GM21526 (cell line): ENCODE results near the gene TEX9.
"Not testable (repeated sequence)": the region's sequence is repeated elsewhere in the genome, so short reads cannot be mapped to it uniquely, and the experiment has no call there.

Experiments
- ATAC-seq: cut with Tn5 transposase; IDR thresholded peaks from one replicate; pipeline ENCODE4 v1.9.1; 2021; ENCODE audit warnings: moderate library complexity; ENCODE audit not compliant: unreplicated experiment, low FRiP score

Gene TEX9

GRCh38 chr15:56361987-56362386 lies 3.2 kb upstream of the TEX9 start:
- ATAC-seq = no peak

GRCh38 chr15:56366211-56366610 lies 985 bp downstream of the TEX9 start:
- no peak for ATAC-seq

GRCh38 chr15:56367156-56367555 lies 1.9 kb downstream of the TEX9 start:
- ATAC-seq = no peak

DNA sequence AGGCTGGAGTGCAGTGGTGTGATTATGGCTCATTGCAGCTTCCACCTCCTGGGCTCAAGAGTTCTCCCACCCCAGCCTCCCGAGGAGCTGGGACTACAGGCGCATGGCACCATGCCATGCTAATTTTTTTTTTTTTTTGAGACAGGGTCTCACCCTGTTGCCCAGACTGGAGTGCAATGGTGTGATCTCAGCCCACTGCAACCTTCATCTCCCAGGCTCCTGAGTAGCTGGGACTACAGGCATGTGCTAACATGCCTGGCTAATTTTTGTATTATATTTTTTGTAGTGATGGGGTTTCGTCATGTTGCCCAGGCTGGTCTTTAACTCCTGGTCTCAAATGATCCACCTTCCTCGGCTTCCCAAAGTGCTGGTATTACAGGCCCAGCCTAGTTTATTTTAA lies 4.0 kb downstream of the TEX9 start:
- no peak for ATAC-seq

DNA sequence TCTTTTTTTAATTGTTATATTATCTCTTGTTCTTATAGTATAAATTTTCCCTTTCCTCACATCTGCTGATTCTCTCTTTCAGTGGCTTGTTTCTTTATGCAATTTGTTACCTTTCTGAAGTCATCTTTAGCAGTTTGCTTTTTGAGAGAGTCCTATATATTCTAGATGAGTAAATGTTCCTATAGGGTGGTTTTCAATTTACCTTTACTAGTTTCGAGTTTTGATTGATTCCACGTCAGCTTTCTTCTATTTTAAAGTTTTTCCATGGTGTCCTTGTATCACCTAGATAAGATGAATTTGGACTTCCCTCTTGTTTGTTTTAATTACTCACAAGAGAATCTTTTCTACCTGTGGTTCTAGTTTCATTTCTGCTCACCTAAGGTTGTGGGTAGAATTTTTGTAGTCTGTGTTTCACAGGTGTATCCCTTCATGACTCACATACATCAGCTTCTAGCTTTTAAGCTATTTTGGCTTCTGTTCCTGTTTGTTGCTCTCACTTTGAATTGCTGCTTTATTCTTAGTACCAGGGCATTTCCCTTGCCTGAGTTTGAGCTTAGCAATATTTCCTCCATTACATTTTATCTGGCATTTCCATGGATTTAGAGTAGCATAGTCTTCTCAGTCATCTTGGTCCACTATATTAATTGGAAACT lies 6.4 kb downstream of the TEX9 start:
- ATAC-seq = peak; percentile 76

- not testable (repeated sequence) for ATAC-seq
Measured at GRCh38 chr15:56374693-56375092, 9.5 kb downstream of the TEX9 start.

DNA sequence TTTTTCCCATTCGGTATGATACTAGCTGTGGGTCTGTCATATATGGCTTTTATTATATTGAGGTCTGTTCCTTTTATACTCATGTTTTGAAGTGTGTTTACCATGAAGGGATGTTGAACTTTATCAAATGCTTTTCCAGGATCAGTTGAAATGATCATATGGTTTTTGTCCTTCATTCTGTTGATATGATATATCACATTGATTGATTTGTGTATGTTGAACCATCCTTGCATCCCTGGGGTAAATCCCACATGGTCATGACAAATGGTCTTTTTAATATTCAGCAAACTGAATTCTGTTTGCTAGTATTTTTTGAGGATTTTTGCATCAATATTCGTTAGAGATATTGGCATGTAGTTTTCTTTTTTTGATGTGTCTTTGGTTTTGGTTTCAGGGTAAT lies 12.6 kb downstream of the TEX9 start:
- not testable (repeated sequence) for ATAC-seq

GRCh38 chr15:56383010-56383409 lies 17.8 kb downstream of the TEX9 start:
- ATAC-seq = no peak

DNA sequence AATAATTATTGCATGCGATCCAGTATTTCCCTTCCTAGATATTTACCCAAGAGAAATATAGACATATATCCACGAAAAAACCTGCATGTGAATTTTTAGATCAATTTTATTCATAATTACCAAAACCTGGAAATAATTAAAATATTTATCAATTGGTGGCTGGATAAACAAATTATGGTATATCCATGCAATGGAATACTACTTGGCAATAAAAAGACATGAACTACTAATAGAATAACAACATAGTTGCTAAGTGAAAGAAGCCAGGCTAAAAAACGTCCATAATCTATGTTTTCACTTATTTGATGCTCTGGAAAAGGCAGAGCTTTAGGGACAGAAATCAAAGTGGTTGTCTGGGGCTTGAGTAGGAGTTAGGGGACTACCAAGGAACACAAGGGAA lies 20.7 kb downstream of the TEX9 start:
- no peak for ATAC-seq

DNA sequence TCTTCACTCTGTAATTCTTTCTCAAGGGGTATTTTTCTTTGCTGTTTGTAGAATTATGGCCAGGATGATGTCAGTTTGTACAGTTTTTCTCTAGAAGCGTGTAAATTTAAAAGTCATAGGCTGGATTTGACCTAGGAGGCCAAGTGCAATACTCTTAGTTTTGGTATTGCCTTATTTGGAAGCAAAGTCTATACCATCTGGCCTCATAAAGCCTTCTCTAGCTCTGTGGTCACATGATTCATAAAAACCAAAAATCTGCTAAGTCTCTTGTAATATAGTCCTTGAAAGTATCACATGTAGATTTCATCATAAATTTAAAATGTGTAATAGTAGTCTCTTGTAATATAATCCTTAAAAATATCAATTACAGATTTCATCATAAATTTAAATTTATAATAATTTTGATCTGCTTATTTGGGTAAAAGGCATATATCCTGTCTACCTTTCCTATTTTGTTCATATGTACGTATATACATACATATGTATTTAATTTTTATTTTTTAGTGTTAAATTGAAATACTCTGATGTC lies 25.6 kb downstream of the TEX9 start:
- no peak for ATAC-seq

DNA sequence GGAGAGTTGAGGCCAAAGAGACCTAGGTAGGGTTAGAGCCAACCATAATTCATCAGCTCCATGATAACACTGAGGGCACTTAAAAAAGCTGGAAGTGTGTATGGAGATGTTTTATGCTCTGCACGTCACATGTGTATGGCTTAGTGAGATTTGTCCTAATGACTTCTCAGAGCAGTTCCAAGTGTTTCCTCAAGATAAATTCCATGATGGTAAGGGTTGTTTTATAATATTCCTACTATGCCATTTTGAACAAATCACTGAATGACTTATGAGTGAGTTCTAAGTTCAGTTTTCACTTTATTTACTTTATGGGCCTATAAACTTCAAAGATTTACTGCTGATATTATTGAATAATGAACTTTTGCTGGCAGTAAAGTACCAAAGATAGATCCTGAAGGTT lies 28.1 kb downstream of the TEX9 start:
- no peak for ATAC-seq

DNA sequence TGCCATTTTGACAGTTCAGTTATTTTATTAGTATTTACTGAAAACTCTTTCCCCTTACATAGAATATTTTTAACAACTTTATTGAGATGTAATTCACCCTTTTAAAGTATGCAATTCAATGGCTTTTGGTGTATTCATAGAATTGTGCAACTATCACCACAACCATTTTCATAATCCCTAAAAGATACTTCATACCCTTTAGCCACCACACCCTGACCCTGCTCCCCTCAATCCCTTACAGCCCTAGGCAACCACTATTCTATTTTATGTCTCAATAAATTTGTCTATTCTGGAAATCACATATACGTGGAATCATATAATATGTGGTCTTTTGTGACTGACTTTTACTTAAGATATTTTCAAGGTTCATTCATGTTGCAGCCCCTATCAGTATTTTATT lies 29.7 kb downstream of the TEX9 start:
- ATAC-seq = no peak

- ATAC-seq = not testable (repeated sequence)
Measured at GRCh38 chr15:56397325-56397724, 32.1 kb downstream of the TEX9 start.

- ATAC-seq = not testable (repeated sequence)
Measured at GRCh38 chr15:56399209-56399608, 34.0 kb downstream of the TEX9 start.

GRCh38 chr15:56410721-56411120 lies 45.5 kb downstream of the TEX9 start:
- no peak for ATAC-seq

DNA sequence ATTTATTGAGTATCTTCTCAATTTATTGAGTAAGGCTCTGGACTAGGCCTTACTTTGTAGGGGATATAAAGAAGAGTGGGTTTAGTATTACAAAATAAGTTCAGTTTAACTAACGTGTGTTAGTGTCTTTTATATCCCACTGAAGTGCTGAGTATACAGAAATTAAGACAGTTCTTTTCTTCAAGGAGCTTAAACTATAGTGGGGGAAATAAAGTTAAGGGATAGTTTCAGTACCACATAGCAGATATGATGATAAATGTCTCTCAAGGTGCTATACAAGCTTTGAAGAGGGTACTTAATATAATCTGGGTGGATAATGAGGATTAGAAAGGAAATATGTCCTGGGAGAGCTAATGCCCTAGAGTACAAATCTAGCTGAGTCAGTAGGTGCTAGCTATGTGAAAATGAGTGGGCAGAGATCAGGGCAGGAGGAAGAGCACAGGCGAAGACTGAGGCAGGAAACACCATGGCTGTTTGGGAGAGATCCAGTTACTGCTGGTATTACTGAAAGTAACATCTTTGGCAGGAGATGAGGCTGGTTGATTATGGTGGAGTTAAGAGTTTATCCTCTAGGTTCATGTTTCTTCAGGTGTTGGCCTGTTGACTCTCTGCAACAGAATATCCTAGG lies 46.0 kb downstream of the TEX9 start:
- no peak for ATAC-seq

DNA sequence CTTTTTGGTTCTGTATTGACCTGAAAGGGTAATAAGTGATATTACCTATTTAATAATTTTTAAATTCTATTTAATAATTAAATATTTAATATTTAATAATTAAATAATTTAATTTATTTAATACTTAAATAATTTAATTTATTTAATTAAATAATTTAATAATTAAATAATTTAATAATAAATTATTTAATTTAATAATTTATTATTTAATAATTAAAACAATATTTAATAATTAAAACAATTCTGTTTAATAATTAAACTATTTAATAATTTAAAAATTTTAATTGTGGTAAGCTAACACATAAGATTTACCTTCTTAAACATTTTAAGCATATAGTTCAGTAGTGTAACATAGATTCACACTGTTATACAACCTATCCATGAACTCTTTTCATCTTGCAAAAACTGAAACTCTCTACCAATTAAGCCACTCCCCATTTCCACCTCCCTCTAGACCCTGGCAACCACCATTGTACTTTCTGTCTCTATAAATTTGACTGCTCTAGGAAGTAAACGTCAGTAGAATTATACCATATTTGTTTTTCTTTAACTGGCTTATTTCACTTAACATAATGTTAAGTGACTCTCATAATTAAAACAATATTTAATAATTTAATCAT lies 48.0 kb downstream of the TEX9 start:
- not testable (repeated sequence) for ATAC-seq

GRCh38 chr15:56425276-56425675 lies 60.0 kb downstream of the TEX9 start:
- no peak for ATAC-seq

DNA sequence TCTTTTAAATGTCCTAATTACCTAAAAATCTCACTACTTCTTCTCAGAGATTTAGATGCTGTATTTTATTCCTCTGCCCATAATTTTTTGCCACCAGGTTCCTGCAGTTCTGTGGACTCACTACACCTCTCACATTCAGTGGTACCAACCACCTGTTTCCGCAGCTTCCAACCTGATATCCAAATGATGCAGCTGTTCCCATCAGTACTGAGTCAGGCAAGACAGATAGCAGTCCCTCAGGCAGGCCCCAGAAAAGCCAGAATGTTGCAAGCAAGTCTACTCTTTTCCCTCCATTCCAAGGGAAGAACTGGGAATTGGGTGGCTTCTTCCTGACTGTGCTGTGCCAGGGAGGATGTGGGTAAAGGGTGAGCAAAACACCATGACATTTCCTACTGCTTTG lies 60.8 kb downstream of the TEX9 start:
- ATAC-seq = no peak

DNA sequence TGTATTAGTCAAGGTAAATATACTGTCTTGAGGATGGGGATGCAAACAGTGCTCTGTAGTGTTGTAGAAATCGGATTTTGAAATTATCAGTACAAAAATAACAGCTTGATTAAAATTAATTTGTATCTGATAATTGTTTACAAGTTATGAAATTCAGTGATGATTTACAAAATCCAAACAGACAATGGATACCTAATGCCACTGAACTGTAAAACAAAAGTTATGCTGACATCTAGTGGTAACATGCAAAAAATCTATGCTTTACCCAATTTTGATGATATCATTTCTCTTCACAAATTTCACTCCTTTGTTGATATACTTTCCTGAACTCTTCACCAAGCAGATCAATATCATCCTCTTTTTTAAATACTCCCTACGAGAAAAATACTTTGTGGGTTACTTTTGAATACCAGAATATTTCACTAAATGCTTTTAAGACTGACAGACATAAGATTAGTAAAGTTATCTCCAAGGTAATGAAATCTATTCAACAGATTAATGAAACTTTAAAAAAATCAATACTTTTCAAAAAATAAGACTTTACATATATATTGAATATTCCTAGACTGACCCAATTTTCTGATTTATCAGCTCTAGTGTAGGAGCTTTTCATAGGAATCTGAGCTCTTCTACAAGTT lies 63.7 kb downstream of the TEX9 start:
- ATAC-seq = peak; percentile 52

- ATAC-seq = no peak
Measured at GRCh38 chr15:56432304-56432703, 67.1 kb downstream of the TEX9 start.
